PFSK-1 (cell line): Measurements from ENCODE around the gene NOL6.

Experiments
- FOXP2 ChIP-seq: optimal IDR thresholded peaks from 2 replicates; pipeline ENCODE3; 2011; ENCODE audit warnings: borderline replicate concordance, control low read depth, inconsistent platforms; ENCODE audit not compliant: insufficient read depth; ENCODE audit errors: extremely low read length, extremely low read depth
- POLR2AphosphoS5 ChIP-seq: IDR thresholded peaks from 2 replicates; pipeline ENCODE4 v1.6.1; 2012; ENCODE audit warnings: low read depth, mild to moderate bottlenecking, control low read depth, low read length, moderate library complexity
- SIN3A ChIP-seq: IDR thresholded peaks from 2 replicates; pipeline ENCODE4 v1.6.1; 2012; ENCODE audit warnings: mild to moderate bottlenecking, low read length, moderate library complexity, borderline replicate concordance; ENCODE audit not compliant: insufficient read depth
- TAF1 ChIP-seq: IDR thresholded peaks from 2 replicates; pipeline ENCODE4 v1.6.1; 2012; ENCODE audit warnings: low read length, control low read depth, borderline replicate concordance; ENCODE audit not compliant: insufficient read depth
- TF ChIP-seq, protein P1 (sequence below), 2 experiments: IDR thresholded peaks; 2 replicates each; pipeline versions ENCODE4 v1.6.1 to v1.8.0; 2011 to 2012; ENCODE audit warnings: low read depth in 2 of 2, low read length in 2 of 2, control low read depth in 1 of 2, inconsistent platforms in 1 of 2, mild to moderate bottlenecking in 1 of 2, moderate library complexity in 1 of 2; ENCODE audit not compliant: insufficient read depth in 1 of 2

DNA sequence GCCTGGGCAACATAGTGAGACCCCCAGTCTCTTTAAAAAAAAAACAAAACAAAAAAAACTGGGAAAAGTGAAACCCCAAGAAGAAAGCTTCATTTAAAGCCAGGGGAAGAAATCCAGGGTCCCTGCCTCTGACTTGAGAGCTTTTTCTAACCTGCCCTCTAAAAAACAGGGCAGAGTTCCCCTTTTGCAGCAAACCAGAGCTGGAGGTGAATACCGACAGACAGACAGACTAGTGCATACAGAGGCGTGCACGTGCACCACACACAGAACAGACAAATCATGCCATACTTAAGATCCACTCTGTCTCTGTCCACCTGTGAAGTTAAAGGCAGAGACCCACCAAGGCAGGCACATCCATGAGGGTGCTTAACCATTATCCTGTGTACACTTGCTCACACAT, 14.6 kb downstream of the NOL6 start:
- TF ChIP-seq POLR2AphosphoS5 (no peak), SIN3A (no peak), TAF1 (no peak), FOXP2 (no peak)
- TF ChIP-seq, protein P1, sequence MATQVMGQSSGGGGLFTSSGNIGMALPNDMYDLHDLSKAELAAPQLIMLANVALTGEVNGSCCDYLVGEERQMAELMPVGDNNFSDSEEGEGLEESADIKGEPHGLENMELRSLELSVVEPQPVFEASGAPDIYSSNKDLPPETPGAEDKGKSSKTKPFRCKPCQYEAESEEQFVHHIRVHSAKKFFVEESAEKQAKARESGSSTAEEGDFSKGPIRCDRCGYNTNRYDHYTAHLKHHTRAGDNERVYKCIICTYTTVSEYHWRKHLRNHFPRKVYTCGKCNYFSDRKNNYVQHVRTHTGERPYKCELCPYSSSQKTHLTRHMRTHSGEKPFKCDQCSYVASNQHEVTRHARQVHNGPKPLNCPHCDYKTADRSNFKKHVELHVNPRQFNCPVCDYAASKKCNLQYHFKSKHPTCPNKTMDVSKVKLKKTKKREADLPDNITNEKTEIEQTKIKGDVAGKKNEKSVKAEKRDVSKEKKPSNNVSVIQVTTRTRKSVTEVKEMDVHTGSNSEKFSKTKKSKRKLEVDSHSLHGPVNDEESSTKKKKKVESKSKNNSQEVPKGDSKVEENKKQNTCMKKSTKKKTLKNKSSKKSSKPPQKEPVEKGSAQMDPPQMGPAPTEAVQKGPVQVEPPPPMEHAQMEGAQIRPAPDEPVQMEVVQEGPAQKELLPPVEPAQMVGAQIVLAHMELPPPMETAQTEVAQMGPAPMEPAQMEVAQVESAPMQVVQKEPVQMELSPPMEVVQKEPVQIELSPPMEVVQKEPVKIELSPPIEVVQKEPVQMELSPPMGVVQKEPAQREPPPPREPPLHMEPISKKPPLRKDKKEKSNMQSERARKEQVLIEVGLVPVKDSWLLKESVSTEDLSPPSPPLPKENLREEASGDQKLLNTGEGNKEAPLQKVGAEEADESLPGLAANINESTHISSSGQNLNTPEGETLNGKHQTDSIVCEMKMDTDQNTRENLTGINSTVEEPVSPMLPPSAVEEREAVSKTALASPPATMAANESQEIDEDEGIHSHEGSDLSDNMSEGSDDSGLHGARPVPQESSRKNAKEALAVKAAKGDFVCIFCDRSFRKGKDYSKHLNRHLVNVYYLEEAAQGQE (IDR thresholded peaks at IDR 0.05; ENCODE audit: insufficient read depth in 1 of 2, low read depth in 2 of 2, low read length in 2 of 2) = no peak
